ENCODE measurements around the gene FSTL5. TPM values are rescaled to one million over a fixed set of nuclear protein-coding genes. Genes with fewer than 3 reads are reported as not detected.

Gene FSTL5
- total and polyA plus RNA-seq, 10 of the 15 experiments (the other 5 are each of a cell fraction or from before 2014, with no cell fraction given), result 0.04 to 2.4 (median 0.08) TPM; not detected in 4

DNA sequence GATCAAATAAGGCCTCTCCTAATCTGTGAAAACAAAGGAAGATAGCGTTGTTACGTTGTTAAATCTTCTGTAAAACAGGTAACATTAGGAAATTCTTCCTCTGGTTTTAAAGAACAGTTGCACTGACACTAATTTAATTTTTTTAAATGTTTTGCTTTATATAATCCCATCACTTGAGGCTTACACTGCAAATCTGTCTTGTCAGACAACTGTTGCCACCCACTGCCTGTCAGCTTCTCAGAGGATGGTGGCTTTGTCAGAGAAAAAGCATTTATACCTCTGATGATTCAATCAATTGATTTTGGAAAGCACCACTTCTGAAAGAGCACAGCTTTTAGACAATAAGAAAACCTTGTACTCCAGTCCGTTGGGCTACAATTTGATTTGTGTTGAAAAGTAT is 799.1 kb downstream of the FSTL5 start (continued):
- TF ChIP-seq, protein P1, sequence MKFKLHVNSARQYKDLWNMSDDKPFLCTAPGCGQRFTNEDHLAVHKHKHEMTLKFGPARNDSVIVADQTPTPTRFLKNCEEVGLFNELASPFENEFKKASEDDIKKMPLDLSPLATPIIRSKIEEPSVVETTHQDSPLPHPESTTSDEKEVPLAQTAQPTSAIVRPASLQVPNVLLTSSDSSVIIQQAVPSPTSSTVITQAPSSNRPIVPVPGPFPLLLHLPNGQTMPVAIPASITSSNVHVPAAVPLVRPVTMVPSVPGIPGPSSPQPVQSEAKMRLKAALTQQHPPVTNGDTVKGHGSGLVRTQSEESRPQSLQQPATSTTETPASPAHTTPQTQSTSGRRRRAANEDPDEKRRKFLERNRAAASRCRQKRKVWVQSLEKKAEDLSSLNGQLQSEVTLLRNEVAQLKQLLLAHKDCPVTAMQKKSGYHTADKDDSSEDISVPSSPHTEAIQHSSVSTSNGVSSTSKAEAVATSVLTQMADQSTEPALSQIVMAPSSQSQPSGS (IDR thresholded peaks at IDR 0.05; ENCODE audit: low read length), result no peak
- TF ChIP-seq, protein P2, sequence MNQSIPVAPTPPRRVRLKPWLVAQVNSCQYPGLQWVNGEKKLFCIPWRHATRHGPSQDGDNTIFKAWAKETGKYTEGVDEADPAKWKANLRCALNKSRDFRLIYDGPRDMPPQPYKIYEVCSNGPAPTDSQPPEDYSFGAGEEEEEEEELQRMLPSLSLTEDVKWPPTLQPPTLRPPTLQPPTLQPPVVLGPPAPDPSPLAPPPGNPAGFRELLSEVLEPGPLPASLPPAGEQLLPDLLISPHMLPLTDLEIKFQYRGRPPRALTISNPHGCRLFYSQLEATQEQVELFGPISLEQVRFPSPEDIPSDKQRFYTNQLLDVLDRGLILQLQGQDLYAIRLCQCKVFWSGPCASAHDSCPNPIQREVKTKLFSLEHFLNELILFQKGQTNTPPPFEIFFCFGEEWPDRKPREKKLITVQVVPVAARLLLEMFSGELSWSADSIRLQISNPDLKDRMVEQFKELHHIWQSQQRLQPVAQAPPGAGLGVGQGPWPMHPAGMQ (IDR thresholded peaks at IDR 0.05; ENCODE audit: borderline replicate concordance), result no peak
- TF ChIP-seq NFIC (IDR thresholded peaks at IDR 0.05; ENCODE audit: low read depth, low read length) (no peak), TCF3 (IDR thresholded peaks at IDR 0.05; ENCODE audit: borderline replicate concordance, insufficient read depth, low read depth, low read length) (no peak)

DNA sequence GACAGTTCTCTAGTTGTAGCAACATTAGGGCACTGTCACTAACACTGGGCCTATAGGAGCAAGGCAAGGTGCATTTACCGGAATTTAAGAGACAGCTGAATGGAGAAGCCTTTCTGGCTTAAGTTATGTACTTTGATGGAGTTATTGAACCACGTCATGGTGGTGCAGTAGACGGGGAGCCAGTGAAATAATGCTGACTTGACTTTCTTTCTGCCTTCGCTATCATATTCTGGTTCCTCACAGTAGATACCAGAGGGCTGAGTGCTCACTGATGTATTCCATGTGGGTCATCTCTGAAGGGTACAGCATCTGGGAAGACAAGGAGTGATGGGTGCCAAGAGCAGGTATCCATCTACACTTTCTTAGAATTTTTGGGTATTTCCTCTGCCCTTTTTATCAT is 802.8 kb downstream of the FSTL5 start:
- Histone ChIP-seq H3K79me2 (ENCODE audit: control insufficient read depth, insufficient read depth, low read length) (no peaks in the 10 kb centered on the region), H2AFZ (ENCODE audit: control insufficient read depth, low read depth, low read length) (no peak overlapping the region), H4K20me1 (ENCODE audit: control insufficient read depth, insufficient read depth) (no peaks in the 10 kb centered on the region), H3K4me2 (ENCODE audit: control insufficient read depth, insufficient read depth) (no peak overlapping the region), H3K4me3 (no peak overlapping the region), H3K27me3 (replicated peaks in 1 of 2; ENCODE audit: control insufficient read depth in 2 of 2, insufficient read depth in 2 of 2, low read length in 1 of 2) (no peaks in the 10 kb centered on the region), H3K36me3 (ENCODE audit: control insufficient read depth in 2 of 2, insufficient read depth in 2 of 2, low read length in 1 of 2) (no peaks in the 10 kb centered on the region), H3K4me1 (ENCODE audit: control insufficient read depth, insufficient read depth, low read length) (no peaks in the 10 kb centered on the region), H3K9ac (ENCODE audit: control insufficient read depth, insufficient read depth, low read length) (no peak overlapping the region), H3K9me3 (replicated peaks; ENCODE audit: control insufficient read depth, insufficient read depth, low read length) (no peaks in the 10 kb centered on the region), H3K27ac (ENCODE audit: control insufficient read depth, insufficient read depth) (no peak overlapping the region)
- 8% methylated on average over 4 of the region's 4 CpGs for WGBS (ENCODE audit: insufficient coverage, insufficient replicate concordance, low lambda C conversion rate, missing lambda C conversion rate)
- POLR2A ChIA-PET, result no interaction called here
- SMC1A ChIA-PET (ENCODE audit: uncharacterized antibody, unreplicated experiment), result no interaction called here
- no peak for TF ChIP-seq HDGF (IDR thresholded peaks at IDR 0.05)
- no peak for TF ChIP-seq RBBP5 (conservative IDR thresholded peaks at IDR 0.05)
- TF ChIP-seq RAD51 (IDR thresholded peaks at IDR 0.05), result no peak
- TF ChIP-seq KAT2A (conservative IDR thresholded peaks at IDR 0.05; ENCODE audit: control insufficient read depth, low read depth, low read length), result no peak
- TF ChIP-seq NR2F1 (conservative IDR thresholded peaks at IDR 0.05), result no peak
- no peak for TF ChIP-seq STAT1 (conservative IDR thresholded peaks at IDR 0.05)
- no peak for TF ChIP-seq TCF7 (IDR thresholded peaks at IDR 0.05; ENCODE audit: borderline replicate concordance)
- TF ChIP-seq ZZZ3 (IDR thresholded peaks at IDR 0.05; ENCODE audit: control insufficient read depth, insufficient read length, low read depth), result no peak
- DNase-seq (ENCODE audit: low read depth, low spot score) (no peak), FAIRE-seq (no peak), ATAC-seq (no peak)
- CTCF ChIA-PET, result interaction anchor here (0.7 to 1.1 kb wide), 2 partner anchors 9 to 11 kb away, joined by 3 to 5 read pairs; no protein-coding TSS in a partner anchor
- BruUV-seq (replicated peaks), result no TSS peak
- intact Hi-C loops (cut with micrococcal nuclease; ENCODE audit: unreplicated experiment) (no loop called here), in situ Hi-C loops (cut with MboI) (no loop called here)
- RAD21 ChIA-PET (ENCODE audit: unreplicated experiment), result no interaction called here

Data from GM12878 (cell line).